ENCODE measurements around the gene ZNF208.

ZNF208 gene

DNA sequence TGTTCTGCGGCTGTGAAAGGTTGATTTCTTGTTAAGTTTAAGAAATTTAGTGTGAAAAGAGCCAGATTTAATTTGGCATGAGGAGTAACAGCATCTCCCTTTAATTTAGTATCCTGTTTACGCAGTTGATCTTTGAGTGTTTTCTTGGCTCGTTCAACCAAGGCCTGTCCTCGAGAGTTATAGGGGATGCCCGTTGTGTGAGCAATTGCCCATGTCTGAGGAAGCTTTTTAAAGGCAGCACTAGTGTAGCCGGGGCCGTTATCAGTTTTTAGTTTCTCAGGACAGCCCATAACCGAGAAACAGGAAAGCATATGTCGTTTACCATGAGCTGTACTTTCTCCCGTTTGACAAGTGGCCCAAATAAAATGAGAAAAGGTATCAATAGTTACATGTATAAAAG is 127.2 kb downstream of the ZNF208 start:
- no peak for DNase-seq
